ENCODE data around the gene GNLY.

GRCh38 chr2:85695121-85695520 is 963 bp downstream of the GNLY start:
- TF ChIP-seq CTCF (IDR thresholded peaks at IDR 0.05) (no peak), POLR2A (IDR thresholded peaks at IDR 0.05) (no peak)

Measured in right lobe of liver (tissue), 4 donors.